Smooth muscle cell (in vitro differentiated cells): ENCODE results near the gene CYREN. TPM values are rescaled to one million over a fixed set of nuclear protein-coding genes. Genes with fewer than 3 reads are reported as not detected.

Source experiments
- DNase-seq: peaks from one replicate; lab custom pipeline; 2025; ENCODE audit not compliant: unreplicated experiment; lab: John Stamatoyannopoulos, UW
- H2AFZ ChIP-seq: fragments of 200-600 bp; sonication (generic); 2 replicates; pipeline ENCODE4 v1.6.0; 2016; ENCODE audit warnings: antibody characterized with exemption, low read depth, mild to moderate bottlenecking
- H3F3A ChIP-seq: fragments of 200-600 bp; sonication (generic); 2 replicates; pipeline ENCODE4 v1.6.0; 2017; ENCODE audit warnings: antibody characterized with exemption, low read depth
- H3K27ac ChIP-seq: fragments of 200-600 bp; sonication (generic); 2 replicates; pipeline ENCODE4 v1.5.1; 2016; ENCODE audit warnings: low read depth, mild to moderate bottlenecking
- H3K27me3 ChIP-seq: fragments of 200-600 bp; sonication (generic); 2 replicates; pipeline ENCODE4 v1.6.1; 2016; ENCODE audit warnings: low read depth, mild to moderate bottlenecking
- H3K36me3 ChIP-seq: fragments of 200-600 bp; sonication (generic); 2 replicates; pipeline ENCODE4 v1.5.1; 2016; ENCODE audit warnings: low read depth
- H3K4me1 ChIP-seq: fragments of 200-600 bp; sonication (generic); 2 replicates; pipeline ENCODE4 v1.5.1; 2016; ENCODE audit warnings: low read depth
- H3K4me2 ChIP-seq: fragments of 200-600 bp; sonication (generic); 2 replicates; pipeline ENCODE4 v1.6.0; 2016; ENCODE audit warnings: mild to moderate bottlenecking
- H3K4me3 ChIP-seq: fragments of 200-600 bp; sonication (generic); 2 replicates; pipeline ENCODE4 v1.5.1; 2016; ENCODE audit warnings: mild to moderate bottlenecking
- H3K79me2 ChIP-seq: fragments of 200-600 bp; sonication (generic); 2 replicates; pipeline ENCODE4 v1.6.0; 2016; ENCODE audit warnings: low read depth, mild to moderate bottlenecking
- H3K9ac ChIP-seq: fragments of 200-600 bp; sonication (generic); 2 replicates; pipeline ENCODE4 v1.6.0; 2016; ENCODE audit warnings: low read depth
- H3K9me3 ChIP-seq: fragments of 200-600 bp; sonication (generic); replicated peaks from 2 replicates; pipeline ENCODE4 v1.5.1; 2016; ENCODE audit warnings: low read depth
- H4K20me1 ChIP-seq: fragments of 200-600 bp; sonication (generic); 2 replicates; pipeline ENCODE4 v1.6.0; 2016; ENCODE audit warnings: low read depth
- WGBS: methylation state at CpG from one replicate; pipeline ENCODE4 v1.1.7; 2016; ENCODE audit warnings: low lambda C conversion rate; 5-methylcytosine and 5-hydroxymethylcytosine counted together
- polyA plus RNA-seq: library from polyadenylated mRNA; unstranded; fragments of >200 nt; fragmentation: Nextera tagmentation; extraction: Ambion mirVana; gene quantifications from 2 replicates; pipeline ENCODE4 v1.2.1, GENCODE V29; 2016
- total RNA-seq: library from RNA; depleted of rRNA; stranded (reverse); fragments of >200 nt; gene quantifications from 2 replicates; pipeline ENCODE4 v1.2.3, GENCODE V29; 2014
- TF ChIP-seq, protein P1 (sequence below): fragments of 200-600 bp; sonication (generic); IDR thresholded peaks from 2 replicates; pipeline ENCODE4 v1.5.1; 2017; ENCODE audit warnings: borderline replicate concordance, mild to moderate bottlenecking, antibody characterized with exemption; ENCODE audit not compliant: insufficient read depth, poor library complexity, severe bottlenecking

The CYREN gene
- total and polyA plus RNA-seq, 2 experiments from 2014 or later = 33.4 to 38.2 TPM

DNA sequence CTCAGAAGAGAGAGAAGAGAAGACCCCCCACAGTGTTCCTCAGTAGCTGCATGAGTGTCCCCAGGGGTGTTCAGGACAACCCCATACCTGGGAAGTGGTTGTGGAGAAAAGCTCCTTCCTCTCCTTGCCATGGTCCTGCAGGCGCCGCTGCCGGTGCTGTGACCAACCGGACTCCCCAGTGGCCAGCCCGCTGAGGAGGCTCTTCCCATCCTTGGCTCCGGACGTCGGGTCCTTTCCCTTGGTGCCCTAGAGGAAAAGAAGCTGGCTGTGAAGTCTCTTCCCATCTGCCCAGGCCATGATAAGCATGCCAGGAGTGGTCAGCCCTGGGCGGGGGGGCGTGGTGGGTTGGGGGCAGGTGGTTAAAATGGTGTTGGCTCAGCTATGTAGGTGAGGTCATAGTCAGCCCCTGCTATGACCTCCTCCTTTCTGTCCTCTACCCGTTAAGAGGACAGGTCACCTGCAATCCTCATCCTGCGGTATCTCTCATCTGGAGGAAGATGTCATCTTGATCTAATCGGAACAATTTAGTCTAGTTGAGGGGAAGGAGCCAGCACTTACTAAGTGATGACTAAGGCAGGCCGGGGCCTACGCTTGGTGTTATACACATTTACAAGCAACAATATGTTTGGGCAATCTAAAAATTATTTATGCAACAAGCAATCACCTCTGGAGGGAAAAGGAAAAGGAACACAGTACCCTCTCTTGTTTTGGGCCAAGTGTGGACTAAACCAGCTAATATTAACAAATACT, 27.6 kb upstream of the CYREN start:
- H3K9ac ChIP-seq = no peak overlapping the region
- H3F3A ChIP-seq = no peaks in the 10 kb centered on the region
- no peaks in the 10 kb centered on the region for H3K79me2 ChIP-seq
- TF ChIP-seq, protein P1, sequence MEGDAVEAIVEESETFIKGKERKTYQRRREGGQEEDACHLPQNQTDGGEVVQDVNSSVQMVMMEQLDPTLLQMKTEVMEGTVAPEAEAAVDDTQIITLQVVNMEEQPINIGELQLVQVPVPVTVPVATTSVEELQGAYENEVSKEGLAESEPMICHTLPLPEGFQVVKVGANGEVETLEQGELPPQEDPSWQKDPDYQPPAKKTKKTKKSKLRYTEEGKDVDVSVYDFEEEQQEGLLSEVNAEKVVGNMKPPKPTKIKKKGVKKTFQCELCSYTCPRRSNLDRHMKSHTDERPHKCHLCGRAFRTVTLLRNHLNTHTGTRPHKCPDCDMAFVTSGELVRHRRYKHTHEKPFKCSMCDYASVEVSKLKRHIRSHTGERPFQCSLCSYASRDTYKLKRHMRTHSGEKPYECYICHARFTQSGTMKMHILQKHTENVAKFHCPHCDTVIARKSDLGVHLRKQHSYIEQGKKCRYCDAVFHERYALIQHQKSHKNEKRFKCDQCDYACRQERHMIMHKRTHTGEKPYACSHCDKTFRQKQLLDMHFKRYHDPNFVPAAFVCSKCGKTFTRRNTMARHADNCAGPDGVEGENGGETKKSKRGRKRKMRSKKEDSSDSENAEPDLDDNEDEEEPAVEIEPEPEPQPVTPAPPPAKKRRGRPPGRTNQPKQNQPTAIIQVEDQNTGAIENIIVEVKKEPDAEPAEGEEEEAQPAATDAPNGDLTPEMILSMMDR = no peak
- no peak overlapping the region for H3K4me2 ChIP-seq
- no peaks in the 10 kb centered on the region for H3K36me3 ChIP-seq
- no peaks in the 10 kb centered on the region for H3K4me1 ChIP-seq
- H2AFZ ChIP-seq = no peak overlapping the region
- H3K27ac ChIP-seq = peak overlapping the region; percentile 26
- no peaks in the 10 kb centered on the region for H4K20me1 ChIP-seq
- no peaks in the 10 kb centered on the region for H3K9me3 ChIP-seq
- H3K4me3 ChIP-seq = no peak overlapping the region
- DNase-seq = no peak
- no peaks in the 10 kb centered on the region for H3K27me3 ChIP-seq
- WGBS = 85% methylated on average over 15 of the region's 15 CpGs

DNA sequence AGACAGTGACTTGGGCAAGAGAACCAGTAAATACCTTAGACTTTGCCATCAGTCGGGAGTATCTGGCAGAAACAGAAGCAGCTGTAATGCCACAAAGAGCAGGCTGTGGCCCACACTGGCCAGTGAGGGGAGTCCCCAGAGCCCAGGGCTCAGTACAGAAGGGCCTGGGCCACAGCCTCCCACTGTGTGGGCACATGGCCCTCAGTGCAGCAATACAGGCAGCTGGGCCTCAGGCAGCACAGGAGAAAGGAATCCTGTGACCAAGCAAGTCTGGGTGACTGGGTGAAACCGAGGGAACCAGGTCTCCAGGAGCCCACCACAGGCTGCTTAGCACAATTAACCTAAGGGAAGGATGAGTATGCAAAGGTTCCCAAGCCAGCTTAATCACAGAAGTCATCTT, 26.8 kb upstream of the CYREN start:
- Histone ChIP-seq H3K27me3 (no peaks in the 10 kb centered on the region), H3K79me2 (no peaks in the 10 kb centered on the region), H3F3A (no peaks in the 10 kb centered on the region), H3K4me2 (no peak overlapping the region), H3K9me3 (no peaks in the 10 kb centered on the region), H2AFZ (no peak overlapping the region), H3K9ac (no peak overlapping the region), H4K20me1 (no peaks in the 10 kb centered on the region), H3K27ac (no peak overlapping the region), H3K36me3 (no peaks in the 10 kb centered on the region), H3K4me3 (no peak overlapping the region), H3K4me1 (no peaks in the 10 kb centered on the region)
- TF ChIP-seq, protein P1 = no peak
- WGBS = 75% methylated on average over 2 of the region's 2 CpGs
- no peak for DNase-seq

DNA sequence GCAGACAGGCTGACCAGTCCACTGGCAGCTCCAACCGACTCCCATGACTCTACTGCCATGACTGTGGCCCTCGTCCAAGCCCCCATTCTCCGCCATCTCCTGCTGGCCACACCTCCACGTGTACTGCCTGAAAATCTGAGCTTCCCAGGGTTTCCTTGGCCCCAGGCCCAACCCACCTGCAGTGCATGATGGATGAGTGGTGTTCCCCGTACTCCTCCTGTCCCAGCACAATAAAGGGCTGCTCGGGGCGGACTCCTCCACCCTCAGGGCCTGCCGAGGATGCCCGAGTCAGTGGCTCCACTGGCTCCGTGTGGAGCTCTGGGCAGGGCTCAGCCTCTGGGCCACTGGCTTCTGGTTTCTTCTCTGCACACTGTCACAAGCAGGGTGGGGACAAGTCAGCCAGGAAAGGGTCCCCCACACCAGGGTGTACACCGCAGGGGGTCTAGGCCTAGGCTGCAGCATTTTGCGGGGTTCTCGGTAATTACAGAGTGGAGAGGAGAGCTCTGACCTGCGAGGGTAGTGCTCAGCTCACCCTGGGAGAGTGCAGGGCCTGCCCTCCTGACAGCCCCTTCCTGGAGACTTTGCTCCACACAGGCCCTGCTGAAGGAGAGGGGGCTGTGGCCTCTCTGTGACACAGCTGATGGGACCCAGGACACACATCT, 25.6 kb upstream of the CYREN start:
- Histone ChIP-seq H3K79me2 (no peaks in the 10 kb centered on the region), H3K4me2 (no peak overlapping the region), H4K20me1 (no peaks in the 10 kb centered on the region), H3F3A (no peaks in the 10 kb centered on the region), H3K4me1 (no peaks in the 10 kb centered on the region), H3K4me3 (no peak overlapping the region), H2AFZ (no peak overlapping the region), H3K9ac (no peak overlapping the region), H3K27me3 (no peaks in the 10 kb centered on the region), H3K36me3 (no peaks in the 10 kb centered on the region), H3K27ac (no peak overlapping the region), H3K9me3 (no peaks in the 10 kb centered on the region)
- 97% methylated on average over 14 of the region's 14 CpGs for WGBS
- TF ChIP-seq, protein P1 = no peak
- no peak for DNase-seq

DNA sequence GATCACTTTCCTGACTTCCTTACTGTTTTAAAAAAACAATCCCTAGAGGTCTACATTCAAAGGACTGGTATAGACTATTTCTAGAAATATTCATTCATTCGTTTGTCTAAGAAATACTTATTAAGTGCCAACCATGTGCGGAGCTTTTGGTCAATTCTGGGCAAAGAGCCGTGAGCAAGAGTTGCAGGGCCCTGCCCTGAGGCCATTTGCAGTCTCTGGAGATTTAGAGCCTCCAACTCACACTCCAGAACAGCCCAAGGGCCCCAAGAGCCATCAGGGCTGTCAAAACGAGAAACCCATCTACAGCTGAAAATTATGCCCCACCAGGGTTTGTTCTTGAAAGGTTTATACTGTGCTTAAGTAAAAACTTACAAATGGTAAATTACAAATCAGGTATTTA, 24.6 kb upstream of the CYREN start:
- Histone ChIP-seq H3K27ac (peak overlapping the region; percentile 80), H3K4me3 (no peak overlapping the region), H3K27me3 (no peaks in the 10 kb centered on the region), H2AFZ (no peak overlapping the region), H3K9me3 (no peaks in the 10 kb centered on the region), H4K20me1 (no peaks in the 10 kb centered on the region), H3K4me1 (no peaks in the 10 kb centered on the region), H3K79me2 (no peaks in the 10 kb centered on the region), H3K36me3 (no peaks in the 10 kb centered on the region), H3F3A (no peaks in the 10 kb centered on the region), H3K9ac (no peak overlapping the region), H3K4me2 (no peak overlapping the region)
- WGBS = 84% methylated on average over 4 of the region's 4 CpGs
- no peak for DNase-seq
- TF ChIP-seq, protein P1 = no peak
